GM18858 (cell line): ENCODE measurements around the gene FBLN2.

Experiments used
- ATAC-seq: cut with Tn5 transposase; IDR thresholded peaks from one replicate; pipeline ENCODE4 v1.9.1; 2021; ENCODE audit not compliant: unreplicated experiment

FBLN2 gene

GRCh38 chr3:13638927-13639326, 90.0 kb downstream of the FBLN2 start:
- no peak for ATAC-seq

GRCh38 chr3:13642597-13642996, 93.7 kb downstream of the FBLN2 start:
- no peak for ATAC-seq

GRCh38 chr3:13644341-13645117, 95.6 kb downstream of the FBLN2 start:
- ATAC-seq: no peak

GRCh38 chr3:13645801-13646637, 97.1 kb downstream of the FBLN2 start:
- ATAC-seq: no peak

GRCh38 chr3:13647298-13648059, 98.6 kb downstream of the FBLN2 start:
- ATAC-seq: no peak

- ATAC-seq: no peak
Measured at GRCh38 chr3:13648060-13649001, 99.4 kb downstream of the FBLN2 start.

- no peak for ATAC-seq
Measured at GRCh38 chr3:13650210-13651056, 101.5 kb downstream of the FBLN2 start.

GRCh38 chr3:13651057-13651400, 102.1 kb downstream of the FBLN2 start:
- ATAC-seq: no peak

- ATAC-seq: no peak
Measured at GRCh38 chr3:13651775-13652428, 103.0 kb downstream of the FBLN2 start.

- ATAC-seq: no peak
Measured at GRCh38 chr3:13652728-13653127, 103.8 kb downstream of the FBLN2 start.

- no peak for ATAC-seq
Measured at GRCh38 chr3:13653631-13654279, 104.8 kb downstream of the FBLN2 start.

GRCh38 chr3:13654330-13655060, 105.6 kb downstream of the FBLN2 start:
- ATAC-seq: no peak

GRCh38 chr3:13655061-13655913, 106.4 kb downstream of the FBLN2 start:
- no peak for ATAC-seq

- no peak for ATAC-seq
Measured at GRCh38 chr3:13656584-13657301, 107.8 kb downstream of the FBLN2 start.

- peak; percentile 46 for ATAC-seq
Measured at GRCh38 chr3:13657660-13658435, 108.9 kb downstream of the FBLN2 start.

GRCh38 chr3:13658681-13659080, 109.8 kb downstream of the FBLN2 start:
- ATAC-seq: no peak
